BE2C (cell line): Measurements from ENCODE around the gene SYT17.

Experiments
- DNase-seq: peaks from one replicate; pipeline ENCODE4 v3.0.0-alpha.2; 2020
- H3K27me3 ChIP-seq: fragments of 250-450 bp; sonication (Bioruptor Pico); 2 replicates; pipeline ENCODE4 v1.5.1; 2020; ENCODE audit warnings: mild to moderate bottlenecking
- H3K36me3 ChIP-seq: fragments of 250-450 bp; sonication (Bioruptor Pico); 2 replicates; pipeline ENCODE4 v1.5.1; 2020; ENCODE audit warnings: mild to moderate bottlenecking
- H3K4me1 ChIP-seq: fragments of 250-450 bp; sonication (Bioruptor Pico); 2 replicates; pipeline ENCODE4 v1.5.1; 2020
- H3K4me3 ChIP-seq: 2 replicates; pipeline ENCODE4 v1.5.1; 2011; ENCODE audit warnings: low read depth, low read length
- H3K9me3 ChIP-seq: fragments of 250-450 bp; sonication (Bioruptor Pico); 2 replicates; pipeline ENCODE4 v1.5.1; 2020
- CTCF ChIP-seq: IDR thresholded peaks from 2 replicates; pipeline ENCODE4 v1.5.1; 2012; ENCODE audit warnings: mild to moderate bottlenecking, low read depth, low read length

The SYT17 gene

DNA sequence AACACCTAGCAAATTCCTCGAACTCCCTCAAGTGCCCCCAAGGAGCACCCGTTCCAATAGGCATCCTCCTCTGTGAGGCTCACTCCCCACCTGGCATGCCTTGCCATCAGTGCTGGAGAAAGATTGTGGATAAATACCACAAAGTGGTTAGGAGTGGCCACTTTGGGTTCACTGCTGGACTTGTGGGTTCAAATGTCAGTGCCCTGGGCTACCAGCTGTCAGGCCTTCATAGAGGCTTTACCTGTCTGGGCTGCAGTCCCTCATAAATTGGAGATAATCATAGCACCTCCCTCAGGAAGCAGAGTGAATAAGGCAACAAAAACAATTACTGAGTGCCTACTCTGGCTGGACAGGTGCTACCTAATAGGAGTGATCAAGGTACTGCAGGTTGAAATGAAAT is 1.5 kb upstream of the SYT17 start:
- Histone ChIP-seq H3K9me3 (no peaks in the 10 kb centered on the region), H3K36me3 (no peaks in the 10 kb centered on the region), H3K27me3 (peaks cover 8% of the 10 kb centered on the region), H3K4me3 (no peak overlapping the region), H3K4me1 (no peaks in the 10 kb centered on the region)
- no peak for DNase-seq
- TF ChIP-seq CTCF, result no peak

DNA sequence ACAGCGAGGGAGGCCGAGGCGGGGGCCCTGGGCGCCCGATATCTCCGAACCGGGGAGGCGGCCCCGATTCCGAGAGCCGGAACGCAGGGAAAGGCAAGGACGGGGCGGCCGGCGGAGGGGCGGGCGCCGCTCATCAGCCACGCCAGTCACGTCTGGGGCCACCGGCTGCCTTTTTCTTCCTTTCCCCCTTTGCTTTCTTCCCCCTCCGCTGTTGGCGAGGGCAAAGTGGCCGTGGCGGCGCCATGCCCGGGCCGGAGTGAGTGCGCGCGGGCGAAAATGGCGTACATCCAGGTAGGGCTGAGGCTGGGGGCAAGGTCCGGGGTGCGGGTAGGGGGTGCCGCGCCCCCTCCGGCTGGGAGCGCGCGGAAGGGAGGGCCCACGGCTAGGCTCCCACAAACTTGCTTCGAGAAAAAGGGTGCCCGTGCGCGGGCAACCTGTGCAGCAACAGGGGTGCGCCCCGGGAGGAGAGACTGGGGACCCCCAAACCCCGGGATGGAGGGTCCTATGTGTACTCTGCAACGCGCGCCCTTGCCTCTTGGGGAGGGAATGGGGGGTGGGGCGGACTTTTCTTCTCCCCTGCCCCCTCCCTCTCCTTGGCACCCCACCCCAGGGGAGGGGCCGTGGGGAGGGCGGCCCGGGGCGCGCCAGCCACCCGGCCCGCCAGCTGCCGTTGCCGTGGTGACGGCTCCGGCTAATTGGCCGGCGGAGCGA is 486 bp downstream of the SYT17 start:
- H3K4me1 ChIP-seq, result no peaks in the 10 kb centered on the region
- H3K9me3 ChIP-seq, result no peaks in the 10 kb centered on the region
- no peak for TF ChIP-seq CTCF
- peak; percentile 62 for DNase-seq
- H3K36me3 ChIP-seq, result no peaks in the 10 kb centered on the region
- peaks cover 8% of the 10 kb centered on the region for H3K27me3 ChIP-seq
- peak overlapping the region; percentile 47 for H3K4me3 ChIP-seq

DNA sequence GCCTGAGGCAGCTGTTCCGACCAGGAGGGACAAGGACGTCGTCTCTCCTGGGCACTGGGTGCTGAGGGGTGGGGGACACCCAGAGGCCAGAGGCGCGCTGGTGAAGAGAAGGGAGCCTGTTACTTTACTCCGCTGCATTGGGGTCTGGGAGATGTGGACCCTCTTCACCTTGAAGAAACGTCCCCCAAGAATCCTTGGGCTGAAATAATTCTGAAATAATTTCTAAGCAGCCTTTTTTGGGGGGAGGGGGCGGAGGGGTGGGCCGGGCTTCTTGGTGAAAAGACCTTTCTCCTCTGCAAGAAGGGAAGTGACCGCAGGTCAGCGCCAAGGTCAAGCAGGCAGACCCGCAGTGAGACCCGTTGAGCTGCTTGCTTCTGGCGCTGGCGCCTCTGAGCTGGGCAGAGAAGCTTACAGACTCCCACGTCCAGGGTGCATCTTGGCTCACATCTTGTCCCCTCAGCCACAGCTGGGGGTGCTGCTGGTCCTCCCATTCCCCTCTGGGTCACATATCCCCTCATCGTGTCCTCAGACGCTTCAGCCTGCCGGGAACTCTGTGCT is 1.1 kb downstream of the SYT17 start:
- peak overlapping the region; percentile 47 for H3K4me3 ChIP-seq
- H3K27me3 ChIP-seq, result peaks cover 8% of the 10 kb centered on the region
- H3K36me3 ChIP-seq, result no peaks in the 10 kb centered on the region
- H3K4me1 ChIP-seq, result no peaks in the 10 kb centered on the region
- H3K9me3 ChIP-seq, result no peaks in the 10 kb centered on the region
- TF ChIP-seq CTCF, result no peak
- no peak for DNase-seq

DNA sequence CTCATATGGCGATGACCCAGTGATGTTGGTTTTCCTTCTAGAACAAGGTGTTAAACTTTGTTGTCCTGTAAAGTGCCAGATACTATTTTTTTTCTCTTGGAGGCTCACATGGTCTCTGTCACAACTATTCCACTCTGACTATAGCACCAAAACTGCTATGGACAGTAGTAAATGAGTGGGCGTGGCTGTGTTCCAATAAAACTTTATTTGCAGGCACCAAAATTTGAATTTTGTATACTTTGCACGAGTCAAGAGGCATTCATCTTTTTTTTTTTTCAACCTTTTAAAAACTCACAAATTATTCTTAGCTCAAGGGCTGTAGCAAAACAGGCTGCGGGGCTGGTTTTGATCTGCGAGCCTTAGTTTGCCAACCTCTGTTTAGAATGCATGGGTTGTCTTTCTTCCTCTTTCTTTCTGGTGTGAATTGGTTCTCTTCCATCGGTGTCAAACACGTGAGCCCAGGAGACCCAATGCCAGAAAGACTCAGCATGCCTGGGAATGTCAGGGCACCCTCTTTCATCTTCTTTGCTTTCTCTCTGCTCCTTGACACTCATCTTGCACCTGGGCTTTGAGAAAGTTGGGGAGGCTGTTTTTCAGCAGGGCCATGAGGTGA is 2.1 kb downstream of the SYT17 start:
- H3K4me3 ChIP-seq, result no peak overlapping the region
- no peak for DNase-seq
- H3K27me3 ChIP-seq, result peaks cover 8% of the 10 kb centered on the region
- no peaks in the 10 kb centered on the region for H3K36me3 ChIP-seq
- TF ChIP-seq CTCF, result no peak
- H3K9me3 ChIP-seq, result no peaks in the 10 kb centered on the region
- H3K4me1 ChIP-seq, result no peaks in the 10 kb centered on the region

- Histone ChIP-seq H3K36me3 (no peaks in the 10 kb centered on the region), H3K4me3 (no peak overlapping the region), H3K4me1 (no peaks in the 10 kb centered on the region), H3K27me3 (peaks cover 8% of the 10 kb centered on the region), H3K9me3 (no peaks in the 10 kb centered on the region)
- DNase-seq, result no peak
- no peak for TF ChIP-seq CTCF
These were observed 4.2 kb downstream of the SYT17 start for GRCh38 chr16:19172098-19172780.

DNA sequence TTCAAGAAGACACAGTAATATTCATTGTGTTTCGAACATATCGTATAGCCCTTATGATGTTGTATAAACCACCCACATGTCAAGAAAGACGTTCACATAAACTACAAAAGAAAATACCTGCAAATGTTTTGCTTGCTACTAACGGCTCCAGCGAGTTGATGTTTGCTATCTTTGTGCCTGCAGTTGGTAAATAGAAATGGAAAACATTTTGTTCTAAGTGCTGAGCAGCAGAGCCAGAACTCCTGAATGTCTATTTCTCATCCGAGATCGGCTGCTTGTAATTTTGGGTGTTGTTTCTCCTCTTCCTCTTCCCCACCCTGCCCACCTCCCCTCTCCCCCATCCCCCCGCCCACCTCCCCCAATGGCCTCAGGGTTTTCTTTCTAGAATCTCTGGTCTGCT is 5.0 kb downstream of the SYT17 start:
- TF ChIP-seq CTCF, result no peak
- H3K27me3 ChIP-seq, result peaks cover 8% of the 10 kb centered on the region
- H3K4me3 ChIP-seq, result no peak overlapping the region
- no peaks in the 10 kb centered on the region for H3K9me3 ChIP-seq
- DNase-seq, result no peak
- no peaks in the 10 kb centered on the region for H3K36me3 ChIP-seq
- H3K4me1 ChIP-seq, result no peaks in the 10 kb centered on the region
